HepG2 (cell line): ENCODE data around the gene NXN. TPM values are rescaled to one million over a fixed set of nuclear protein-coding genes. Genes with fewer than 3 reads are reported as not detected.

Experiments used
- ATAC-seq: fragments of 200-7000 bp; cut with Tn5 transposase; 3 replicates; pipeline ENCODE4 v1.9.1; 2020; ENCODE audit warnings: mild to moderate bottlenecking, moderate library complexity
- BruUV-seq: library from RNA; stranded (reverse); fragments of 400-500 nt; replicated peaks from 2 replicates; lab custom pipeline; 2021; lab: Mats Ljungman, UMichigan
- CTCF ChIA-PET: fragments of 300-600 bp; formaldehyde crosslinking; extraction: SDS; loops from one replicate; lab custom pipeline; 2021; ENCODE audit warnings: low total read pairs, inconsistent platforms, low intra/inter-chr PET ratio; lab: Yijun Ruan, JAX
- POLR2A ChIA-PET: fragments of 350-600 bp; sonication (Branson Sonifier 250); formaldehyde crosslinking; loops from one replicate; lab custom pipeline; 2020; ENCODE audit warnings: antibody characterized with exemption, inconsistent platforms; lab: Yijun Ruan, JAX
- DNase-seq: peaks from one replicate; pipeline ENCODE4 v3.0.0-alpha.2; 2015; ENCODE audit warnings: low spot score
- FAIRE-seq: peaks from 3 replicates; lab custom pipeline; 2011; peaks lifted over from hg19 to GRCh38; lab: Jason Lieb, UNC
- H2AFZ ChIP-seq: one replicate; pipeline ENCODE4 v1.6.1; 2011; ENCODE audit warnings: low read length, inconsistent platforms
- H3K27ac ChIP-seq: fragments of 300-600 bp; 3 replicates; pipeline ENCODE4 v1.8.0; 2011; ENCODE audit warnings: mixed run types, mild to moderate bottlenecking, mixed read lengths, low read length, inconsistent platforms; ENCODE audit not compliant: insufficient read depth; ENCODE audit errors: extremely low read length
- H3K27me3 ChIP-seq, 2 experiments: fragments of 200-600 bp in 1 of 2; 2 replicates in 1 of 2; 3 replicates in 1 of 2; pipeline versions ENCODE4 v1.6.0 to v1.8.0; 2011; ENCODE audit warnings: low read length in 2 of 2, mild to moderate bottlenecking in 2 of 2, moderate library complexity in 2 of 2, inconsistent platforms in 1 of 2; ENCODE audit not compliant: insufficient read depth in 2 of 2, control insufficient read depth in 1 of 2
- H3K36me3 ChIP-seq, 2 experiments: fragments of 200-600 bp in 1 of 2; replicated peaks in 1 of 2; 2 replicates in 1 of 2; 3 replicates in 1 of 2; pipeline versions ENCODE4 v1.5.1 to v1.8.0; 2011; ENCODE audit warnings: low read length in 2 of 2, inconsistent platforms in 1 of 2; ENCODE audit not compliant: insufficient read depth in 2 of 2, control insufficient read depth in 1 of 2
- H3K4me1 ChIP-seq: 2 replicates; pipeline ENCODE4 v1.5.1; 2012; ENCODE audit warnings: low read length, inconsistent platforms; ENCODE audit not compliant: insufficient read depth
- H3K4me2 ChIP-seq: 2 replicates; pipeline ENCODE4 v1.6.0; 2011; ENCODE audit warnings: low read depth, low read length, inconsistent platforms
- H3K4me3 ChIP-seq, 3 experiments: fragments of 200-600 bp in 1 of 3; sonication (generic), shearing (Covaris generic) in 1 of 3; replicated peaks in 1 of 3; 2 replicates each; pipeline ENCODE4 v1.5.1; 2011 to 2016; ENCODE audit warnings: low read length in 3 of 3, inconsistent platforms in 2 of 3, low read depth in 2 of 3, mild to moderate bottlenecking in 2 of 3, control low read depth in 1 of 3, mixed read lengths in 1 of 3; ENCODE audit not compliant: insufficient read depth in 1 of 3
- H3K79me2 ChIP-seq: one replicate; pipeline ENCODE4 v1.6.1; 2011; ENCODE audit warnings: low read length, inconsistent platforms; ENCODE audit not compliant: insufficient read depth
- H3K9ac ChIP-seq: 2 replicates; pipeline ENCODE4 v1.6.0; 2011; ENCODE audit warnings: mild to moderate bottlenecking, low read depth, low read length, inconsistent platforms; ENCODE audit not compliant: insufficient read depth
- H3K9me3 ChIP-seq: 2 replicates; pipeline ENCODE4 v1.5.1; 2012; ENCODE audit warnings: mild to moderate bottlenecking, low read length
- H4K20me1 ChIP-seq: 2 replicates; pipeline ENCODE4 v1.6.0; 2011; ENCODE audit warnings: inconsistent platforms, mild to moderate bottlenecking, low read length, moderate library complexity; ENCODE audit not compliant: insufficient read depth
- BCLAF1 ChIP-seq: fragments of 450-650 bp; IDR thresholded peaks from 2 replicates; pipeline ENCODE4 v1.6.1; 2017; ENCODE audit warnings: mild to moderate bottlenecking
- BRD4 ChIP-seq: sonication (generic); formaldehyde crosslinking; IDR thresholded peaks from 2 replicates; pipeline ENCODE4 v1.4.0; 2020; ENCODE audit warnings: missing genetic modification reagents
- CENPT ChIP-seq: sonication (generic); formaldehyde crosslinking; IDR thresholded peaks from 2 replicates; pipeline ENCODE4 v1.8.0; 2022; ENCODE audit warnings: low read depth, mild to moderate bottlenecking, moderate library complexity, missing genetic modification reagents
- CENPX ChIP-seq: sonication (generic); formaldehyde crosslinking; IDR thresholded peaks from 2 replicates; pipeline ENCODE4 v1.9.0; 2021; ENCODE audit warnings: mild to moderate bottlenecking, missing genetic modification reagents, moderate library complexity
- DR1 ChIP-seq: sonication (generic); formaldehyde crosslinking; IDR thresholded peaks from 2 replicates; pipeline ENCODE4 v1.8.0; 2021; ENCODE audit warnings: mild to moderate bottlenecking, missing genetic modification reagents, inconsistent platforms
- NFYC ChIP-seq: IDR thresholded peaks from 2 replicates; pipeline ENCODE4 v1.6.1; 2016; ENCODE audit warnings: missing genetic modification reagents, missing compliant biosample characterization
- PCBP1 ChIP-seq: fragments of 200-400 bp; formaldehyde crosslinking; IDR thresholded peaks from 2 replicates; pipeline ENCODE4 v1.6.1; 2017; ENCODE audit warnings: mild to moderate bottlenecking, low read depth, low read length, borderline replicate concordance
- TOPORS ChIP-seq: sonication (generic); formaldehyde crosslinking; IDR thresholded peaks from 2 replicates; pipeline ENCODE4 v1.8.0; 2023; ENCODE audit warnings: mild to moderate bottlenecking, missing genetic modification reagents
- ZBTB1 ChIP-seq: sonication (generic); formaldehyde crosslinking; IDR thresholded peaks from 2 replicates; pipeline ENCODE4 v1.4.0; 2020; ENCODE audit warnings: missing genetic modification reagents, borderline replicate concordance
- ZNF33A ChIP-seq: sonication (generic); formaldehyde crosslinking; IDR thresholded peaks from 2 replicates; pipeline ENCODE4 v1.5.1; 2020; ENCODE audit warnings: missing genetic modification reagents, mild to moderate bottlenecking, moderate library complexity, borderline replicate concordance
- ZNF382 ChIP-seq: sonication (generic); formaldehyde crosslinking; IDR thresholded peaks from 2 replicates; pipeline ENCODE4 v1.5.0; 2020; ENCODE audit warnings: missing genetic modification reagents, mild to moderate bottlenecking, borderline replicate concordance
- whole genome bisulfite sequencing: methylation state at CpG from one replicate; pipeline ENCODE4 v1.1.6; 2017; ENCODE audit warnings: low lambda C conversion rate; 5-methylcytosine and 5-hydroxymethylcytosine counted together
- in situ Hi-C: cut with HindIII; loops from 2 replicates; pipeline ENCODE4 v1.10.0; 2017; ENCODE audit warnings: low pct_unique_long_range_greater_than_20kb; ENCODE audit not compliant: extremely low pct_ligation_motif_present
- intact Hi-C: fragments of 100-400 bp; cut with micrococcal nuclease; formaldehyde crosslinking; loops from one replicate; pipeline ENCODE4 v1.10.0; 2022; ENCODE audit not compliant: unreplicated experiment
- polyA plus RNA-seq, 8 experiments: library from polyadenylated mRNA; depleted of rRNA in 3 of 8; stranded (reverse) in 7 of 8; unstranded in 1 of 8; fragments of >200 nt; fragmentation: Illumina TruSeq in 4 of 8; extraction: Trizol in 4 of 8; gene quantifications; 2 replicates each; pipeline versions ENCODE4 v1.2.1 to v1.2.3, GENCODE V29; 2011 to 2016; ENCODE audit warnings: low read depth in 4 of 8, missing spikeins in 1 of 8, mixed read lengths in 1 of 8; ENCODE audit not compliant: insufficient read depth in 1 of 8
- total RNA-seq, 5 experiments: library from RNA; depleted of rRNA; stranded (reverse); fragments of >200 nt; fragmentation: Illumina TruSeq; extraction: Trizol; gene quantifications; 2 replicates each; pipeline ENCODE4 v1.2.3, GENCODE V29; 2016; ENCODE audit warnings: low read depth in 1 of 5
- TF ChIP-seq, protein P1 (sequence below): sonication (generic); formaldehyde crosslinking; IDR thresholded peaks from 2 replicates; pipeline ENCODE4 v1.9.0; 2021; ENCODE audit warnings: missing genetic modification reagents, mild to moderate bottlenecking, borderline replicate concordance
- TF ChIP-seq, protein P2 (sequence below): sonication (generic); formaldehyde crosslinking; IDR thresholded peaks from 2 replicates; pipeline ENCODE4 v1.8.1; 2023; ENCODE audit warnings: mild to moderate bottlenecking, missing genetic modification reagents

NXN gene
- total and polyA plus RNA-seq, 2 of the 13 experiments (the other 11 are each of a cell fraction or from before 2014, with no cell fraction given) = 22.2 to 24.3 TPM

GRCh38 chr17:851924-852323, 127.7 kb downstream of the NXN start:
- no peaks in the 10 kb centered on the region for H3K9me3 ChIP-seq
- intact Hi-C loops = no loop called here
- H3K27me3 ChIP-seq = no peaks in the 10 kb centered on the region
- no peak overlapping the region for H3K4me2 ChIP-seq
- TF ChIP-seq PCBP1 (no peak), DR1 (no peak), CENPT (no peak), NFYC (CRISPR knock-in tag) (no peak), ZBTB1 (CRISPR knock-in tag) (no peak), BRD4 (CRISPR knock-in tag) (no peak), TOPORS (CRISPR knock-in tag) (no peak), CENPX (no peak), ZNF33A (CRISPR knock-in tag) (no peak), BCLAF1 (no peak), ZNF382 (CRISPR knock-in tag) (no peak)
- TF ChIP-seq, protein P1, sequence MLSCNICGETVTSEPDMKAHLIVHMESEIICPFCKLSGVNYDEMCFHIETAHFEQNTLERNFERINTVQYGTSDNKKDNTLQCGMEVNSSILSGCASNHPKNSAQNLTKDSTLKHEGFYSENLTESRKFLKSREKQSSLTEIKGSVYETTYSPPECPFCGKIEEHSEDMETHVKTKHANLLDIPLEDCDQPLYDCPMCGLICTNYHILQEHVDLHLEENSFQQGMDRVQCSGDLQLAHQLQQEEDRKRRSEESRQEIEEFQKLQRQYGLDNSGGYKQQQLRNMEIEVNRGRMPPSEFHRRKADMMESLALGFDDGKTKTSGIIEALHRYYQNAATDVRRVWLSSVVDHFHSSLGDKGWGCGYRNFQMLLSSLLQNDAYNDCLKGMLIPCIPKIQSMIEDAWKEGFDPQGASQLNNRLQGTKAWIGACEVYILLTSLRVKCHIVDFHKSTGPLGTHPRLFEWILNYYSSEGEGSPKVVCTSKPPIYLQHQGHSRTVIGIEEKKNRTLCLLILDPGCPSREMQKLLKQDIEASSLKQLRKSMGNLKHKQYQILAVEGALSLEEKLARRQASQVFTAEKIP (CRISPR knock-in tag) = no peak
- TF ChIP-seq, protein P2, sequence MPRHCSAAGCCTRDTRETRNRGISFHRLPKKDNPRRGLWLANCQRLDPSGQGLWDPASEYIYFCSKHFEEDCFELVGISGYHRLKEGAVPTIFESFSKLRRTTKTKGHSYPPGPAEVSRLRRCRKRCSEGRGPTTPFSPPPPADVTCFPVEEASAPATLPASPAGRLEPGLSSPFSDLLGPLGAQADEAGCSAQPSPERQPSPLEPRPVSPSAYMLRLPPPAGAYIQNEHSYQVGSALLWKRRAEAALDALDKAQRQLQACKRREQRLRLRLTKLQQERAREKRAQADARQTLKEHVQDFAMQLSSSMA (CRISPR knock-in tag) = no peak
- BruUV-seq = no TSS peak
- no peaks in the 10 kb centered on the region for H3K4me1 ChIP-seq
- H3K27ac ChIP-seq = no peak overlapping the region
- H3K79me2 ChIP-seq = no peaks in the 10 kb centered on the region
- no peak overlapping the region for H3K4me3 ChIP-seq
- no peak for FAIRE-seq
- H3K9ac ChIP-seq = no peak overlapping the region
- POLR2A ChIA-PET = no interaction called here
- no peak for DNase-seq
- over 99% methylated on average over 8 of the region's 13 CpGs for WGBS
- in situ Hi-C loops = no loop called here
- ATAC-seq = no peak
- H4K20me1 ChIP-seq = no peaks in the 10 kb centered on the region
- peaks cover 1 to 3% of the 10 kb centered on the region in 2 experiments; a peak in 2 of 5 replicates for H3K36me3 ChIP-seq
- no peak overlapping the region for H2AFZ ChIP-seq
- CTCF ChIA-PET = no interaction called here
